Measurements from ENCODE around the gene HIGD1C. TPM values are rescaled to one million over a fixed set of nuclear protein-coding genes. Genes with fewer than 3 reads are reported as not detected.

The HIGD1C gene
- total RNA-seq, 1 experiment from 2014 or later = not detected

GRCh38 chr12:50988871-50989270 is 36.5 kb downstream of the HIGD1C start (continued):
- TF ChIP-seq PRDM15 (CRISPR knock-in tag; IDR thresholded peaks at IDR 0.05) (no peak), ZNF219 (CRISPR knock-in tag; IDR thresholded peaks at IDR 0.05; ENCODE audit: borderline replicate concordance) (no peak), HMGA2 (CRISPR knock-in tag; IDR thresholded peaks at IDR 0.05) (no peak), NFYB (CRISPR knock-in tag; conservative IDR thresholded peaks at IDR 0.05; ENCODE audit: low read depth) (no peak)

- ATAC-seq (no peak), DNase-seq (ENCODE audit: low spot score) (no peak)
- Mint-ChIP-seq H3K36me3 (peaks cover 51% of the 10 kb centered on the region), H3K27me3 (ENCODE audit: low read depth) (no peaks in the 10 kb centered on the region), H3K9me3 (no peaks in the 10 kb centered on the region), H3K27ac (no peak overlapping the region), H3K4me1 (0 out of 2 replicates have a peak, but pooled peaks cover 4% of the 10 kb centered on the region), H3K4me3 (no peak overlapping the region)
- TF ChIP-seq ARID4B (CRISPR knock-in tag; IDR thresholded peaks at IDR 0.05; ENCODE audit: borderline replicate concordance) (no peak), SOX15 (CRISPR knock-in tag; IDR thresholded peaks at IDR 0.05) (no peak), ZNF263 (CRISPR knock-in tag; IDR thresholded peaks at IDR 0.05; ENCODE audit: low read depth) (no peak), NFYB (CRISPR knock-in tag; conservative IDR thresholded peaks at IDR 0.05; ENCODE audit: low read depth) (no peak), ATF1 (CRISPR knock-in tag; IDR thresholded peaks at IDR 0.05) (no peak), NFATC4 (CRISPR knock-in tag; IDR thresholded peaks at IDR 0.05) (no peak), PREB (CRISPR knock-in tag; IDR thresholded peaks at IDR 0.05; ENCODE audit: borderline replicate concordance) (no peak), KAT7 (CRISPR knock-in tag; IDR thresholded peaks at IDR 0.05; ENCODE audit: borderline replicate concordance) (no peak), EMX1 (CRISPR knock-in tag; IDR thresholded peaks at IDR 0.05) (no peak), MYBL2 (CRISPR knock-in tag; IDR thresholded peaks at IDR 0.05) (no peak), ZNF281 (CRISPR knock-in tag; IDR thresholded peaks at IDR 0.05) (no peak), RORB (CRISPR knock-in tag; IDR thresholded peaks at IDR 0.05) (no peak), SP1 (CRISPR knock-in tag; conservative IDR thresholded peaks at IDR 0.05) (no peak)
- ChIA-PET POLR2A (no interaction called here), CTCF (interaction anchor here (5.5 kb wide), 1 partner anchor 38 kb away, joined by 55 read pairs; the partner anchor contains the start of gene SLC11A2)
Observed at GRCh38 chr12:50990147-50990727, 37.9 kb downstream of the HIGD1C start.

Measured in WTC11 (cell line).